ENCODE results near the gene GPR55. TPM values are rescaled to one million over a fixed set of nuclear protein-coding genes. Genes with fewer than 3 reads are reported as not detected.

The GPR55 gene
- total RNA-seq, 1 experiment from 2014 or later, result not detected

DNA sequence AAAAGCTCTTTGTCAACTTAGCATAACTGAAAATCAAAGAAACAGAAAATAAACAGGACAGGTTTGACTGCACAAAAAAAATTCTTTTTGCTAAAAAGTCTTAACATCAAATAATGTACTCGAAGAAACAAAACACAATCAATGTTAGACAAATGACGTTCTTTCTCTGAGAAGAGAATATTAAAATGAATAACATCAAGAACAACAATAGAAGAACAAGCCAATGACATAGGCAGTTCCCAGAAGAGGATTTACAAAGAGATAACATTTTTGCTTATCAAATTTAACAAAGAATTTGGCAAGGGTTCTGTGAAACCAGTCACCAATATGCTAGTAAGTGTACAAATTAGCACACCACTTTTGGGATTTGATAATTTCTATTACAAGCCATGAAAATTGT, 5.8 kb downstream of the GPR55 start:
- no peak for DNase-seq (ENCODE audit: low spot score)

DNA sequence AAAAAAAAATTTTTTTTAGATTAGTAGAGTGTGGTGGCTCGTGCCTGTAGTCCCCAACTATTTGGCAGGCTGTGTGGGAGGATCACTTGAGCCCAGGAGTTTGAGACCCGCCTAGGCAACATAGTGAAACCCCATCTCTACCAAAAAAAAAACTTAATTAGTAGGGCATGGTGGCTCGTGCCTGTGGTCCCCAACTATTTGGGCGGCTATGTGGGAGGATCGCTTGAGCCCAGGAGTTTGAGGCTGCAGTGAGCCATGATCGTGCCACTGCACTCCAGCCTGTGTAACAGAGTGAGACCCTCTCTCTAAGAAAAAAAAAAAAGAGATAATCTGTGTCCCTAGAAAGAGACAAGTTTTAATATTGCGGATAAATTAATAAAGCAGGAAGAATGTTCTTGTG, 8.8 kb downstream of the GPR55 start:
- no peak for DNase-seq (ENCODE audit: low spot score)

DNA sequence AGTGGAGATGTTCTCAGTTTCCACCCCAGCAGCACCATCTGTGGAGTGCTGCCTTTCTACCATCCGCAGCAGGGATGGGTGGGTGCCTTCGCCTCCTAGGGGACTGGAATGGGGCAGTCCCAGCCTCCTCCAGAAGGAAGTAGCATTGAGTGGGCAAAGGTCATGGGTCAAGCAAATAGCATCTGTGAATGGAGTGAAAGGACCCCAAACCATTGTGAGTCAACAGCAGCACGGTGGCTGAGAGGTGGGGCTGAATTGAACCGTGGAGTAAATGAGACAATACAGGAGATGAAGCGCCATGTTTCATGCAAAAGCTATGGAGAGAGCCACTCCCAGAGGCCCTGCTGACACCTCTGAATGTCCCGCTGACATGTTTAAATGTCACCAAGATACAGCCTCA, 9.7 kb downstream of the GPR55 start:
- DNase-seq (ENCODE audit: low spot score), result no peak

DNA sequence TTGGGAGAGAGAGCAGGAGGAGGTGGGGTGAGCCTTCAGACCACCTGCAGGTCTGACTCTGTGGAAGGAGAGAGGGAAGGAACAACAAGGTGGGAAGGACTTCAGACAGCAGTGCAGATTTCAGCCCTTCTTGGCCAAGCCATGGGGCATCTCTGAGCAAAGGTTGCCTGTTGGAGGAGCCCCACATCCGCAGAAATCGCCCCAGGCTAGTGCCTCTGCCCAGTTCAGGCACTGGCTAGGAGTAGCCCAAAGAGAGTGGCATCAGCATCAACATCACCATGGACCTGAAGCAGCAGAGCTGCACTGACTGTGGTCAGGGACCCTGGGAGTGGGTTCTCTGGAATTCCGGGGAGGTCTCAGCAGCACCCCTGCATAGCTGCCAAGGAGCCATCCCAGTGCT, 10.2 kb downstream of the GPR55 start:
- no peak for DNase-seq (ENCODE audit: low spot score)

DNA sequence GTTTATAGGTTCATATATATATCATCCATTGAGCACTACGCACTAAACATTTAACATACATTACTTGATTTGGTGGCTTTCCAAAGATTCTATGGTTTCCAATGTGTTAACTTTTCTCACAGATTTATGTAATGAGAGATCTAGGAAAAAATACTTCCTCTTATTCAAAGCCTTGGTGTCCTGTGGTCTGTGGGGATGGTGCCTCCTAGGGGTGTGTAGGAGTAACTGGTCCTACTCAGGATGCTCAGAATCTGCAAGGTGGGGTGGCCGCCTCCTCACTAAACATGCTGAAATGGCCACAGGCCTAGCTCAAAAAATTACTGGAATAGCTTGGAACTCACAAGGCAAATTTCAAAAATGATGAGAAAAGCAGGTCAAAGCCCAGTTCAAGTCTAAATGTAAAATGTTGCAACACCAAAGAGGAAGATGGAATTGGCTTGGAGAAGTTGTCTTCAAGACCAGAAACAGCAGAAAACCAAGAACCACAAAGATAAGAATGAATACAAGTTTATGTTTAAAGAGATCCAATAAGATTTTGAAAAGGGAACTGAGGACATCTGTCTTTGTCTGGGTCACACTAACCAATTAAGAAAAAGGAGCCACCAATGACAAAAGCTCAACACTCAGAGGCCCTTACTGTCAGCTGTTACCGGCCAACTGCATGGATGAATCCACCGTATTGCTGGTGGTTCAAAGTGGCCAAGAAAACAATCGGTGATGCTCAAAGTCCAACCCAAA, 11.5 kb downstream of the GPR55 start:
- no peak for DNase-seq (ENCODE audit: low spot score)

DNA sequence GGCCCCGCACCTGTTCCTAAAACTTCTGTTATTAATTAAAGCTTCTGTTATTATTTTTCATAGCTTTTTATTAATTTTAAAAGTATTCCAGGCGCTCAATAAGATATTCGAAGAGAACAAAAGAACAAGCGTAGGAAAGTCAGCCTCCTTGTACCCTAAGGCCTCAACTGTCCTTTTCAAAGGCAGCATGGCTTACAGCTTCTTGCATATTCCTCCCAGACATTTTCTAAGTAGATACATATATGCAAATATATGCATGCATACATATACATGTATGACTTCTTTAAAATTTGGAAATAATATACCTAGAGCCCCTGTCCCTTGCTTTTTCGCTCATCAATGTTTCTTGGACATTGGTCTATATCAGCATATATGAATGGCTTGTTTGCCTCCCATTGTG, 12.3 kb downstream of the GPR55 start:
- no peak for DNase-seq (ENCODE audit: low spot score)

DNA sequence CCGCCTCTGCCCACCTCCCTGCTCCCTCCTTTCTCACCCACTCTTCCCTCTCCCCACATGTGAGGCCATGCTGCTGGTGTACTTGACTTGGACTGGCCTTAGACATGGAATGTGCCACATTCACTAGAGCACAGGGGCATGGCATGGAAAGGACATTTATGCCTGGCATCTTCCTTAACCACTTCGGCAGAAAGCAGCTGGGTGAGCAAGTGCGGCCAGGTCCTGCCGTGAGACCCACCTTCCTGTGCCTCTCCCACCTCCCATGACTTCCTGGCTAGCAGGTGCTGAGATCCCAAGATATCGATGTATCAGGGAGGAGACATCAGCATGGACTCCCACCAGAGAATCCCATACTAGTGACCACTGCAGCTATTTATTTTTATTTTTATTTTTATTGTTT, 13.0 kb downstream of the GPR55 start:
- DNase-seq (ENCODE audit: low spot score), result no peak

DNA sequence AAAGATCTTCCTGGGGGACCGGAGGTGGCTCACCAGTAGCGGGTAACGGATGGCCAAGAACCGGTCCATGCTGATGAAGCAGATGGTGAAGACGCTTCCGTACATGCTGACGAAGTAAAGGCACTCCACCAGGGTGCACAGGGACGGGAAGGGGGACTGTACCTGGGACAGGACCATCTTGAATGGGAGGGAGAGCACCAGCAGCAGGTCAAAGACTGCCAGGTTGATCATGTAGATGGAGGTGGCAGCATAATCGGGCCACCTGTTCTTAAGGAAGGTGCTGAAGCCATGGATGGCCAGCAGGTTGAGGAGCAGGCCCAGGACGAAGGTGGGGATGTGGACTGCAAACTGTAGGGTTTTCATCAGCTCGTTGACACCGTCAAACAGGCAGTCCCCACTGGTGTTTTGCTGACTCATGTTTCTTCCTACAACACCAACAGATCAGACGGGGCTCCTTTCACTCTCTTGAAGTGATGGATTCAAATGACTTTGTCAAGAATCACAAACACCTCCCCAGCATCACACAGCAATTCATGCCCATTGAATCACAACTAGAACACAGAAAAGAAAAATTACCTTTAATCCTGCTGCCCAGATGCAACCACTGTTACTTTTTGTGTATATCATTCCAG, 14.4 kb downstream of the GPR55 start:
- DNase-seq (ENCODE audit: low spot score), result no peak

DNA sequence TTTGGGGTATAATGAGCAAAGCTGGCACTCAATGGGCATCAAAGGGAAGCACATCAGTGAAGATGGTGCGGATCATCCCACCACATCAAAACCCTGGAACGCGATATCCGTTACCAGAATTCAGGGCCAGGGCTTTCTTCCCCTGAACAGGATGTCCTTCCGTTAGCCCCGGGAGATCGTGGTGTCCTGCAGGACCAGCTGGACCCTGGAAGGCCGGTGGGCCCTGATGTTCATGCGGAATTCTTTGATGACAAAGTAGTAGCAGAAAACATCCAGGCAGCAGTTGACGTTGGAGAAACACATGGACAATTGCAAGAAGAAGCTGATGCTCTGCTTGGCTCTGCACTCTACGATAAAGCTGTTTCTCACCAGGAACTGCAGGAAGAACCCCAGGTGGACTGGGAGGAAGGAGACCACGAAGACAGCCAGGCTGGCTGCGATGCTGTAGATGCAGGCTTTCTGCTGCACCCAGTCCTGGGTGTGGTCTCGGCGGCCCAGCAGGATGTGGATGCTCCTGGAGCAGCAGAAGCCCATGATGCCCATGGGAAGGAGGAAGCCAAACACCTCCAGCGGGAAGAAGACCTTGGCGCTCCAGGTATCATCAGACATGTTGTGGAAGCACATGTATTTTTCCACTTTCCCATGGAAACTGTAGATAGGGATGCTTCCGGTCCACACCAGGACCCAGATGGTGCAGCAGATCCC, 15.0 kb downstream of the GPR55 start:
- DNase-seq (ENCODE audit: low spot score), result no peak

DNA sequence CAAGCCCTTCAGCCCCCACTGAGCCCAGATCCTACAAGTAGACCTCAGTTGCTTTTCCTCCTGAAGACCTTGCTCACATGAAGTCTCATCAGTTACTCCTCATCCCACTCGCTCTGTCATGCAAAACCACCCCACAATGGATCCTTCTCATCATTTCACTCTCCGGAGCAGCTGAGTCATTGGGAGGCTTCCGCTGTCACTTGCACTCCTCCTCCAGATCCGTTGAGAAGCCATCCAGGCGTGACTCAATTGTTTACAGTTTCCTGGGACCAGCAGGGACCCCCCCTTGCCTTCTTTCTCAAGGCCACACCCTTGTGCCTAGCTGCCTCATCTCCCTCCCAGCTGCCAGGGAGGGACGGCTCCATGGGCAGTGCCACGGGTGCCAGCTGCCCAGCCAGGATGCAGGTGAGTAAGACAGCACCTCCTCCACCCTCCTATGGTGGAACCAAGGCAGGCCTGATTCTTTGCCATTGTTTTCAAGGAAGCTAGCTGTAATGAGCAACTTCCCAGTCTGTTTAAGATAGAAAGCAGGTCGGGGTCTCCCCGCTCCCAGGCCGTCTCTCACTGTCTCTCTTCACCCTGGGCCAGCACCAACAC, 16.3 kb downstream of the GPR55 start:
- DNase-seq (ENCODE audit: low spot score), result no peak

DNA sequence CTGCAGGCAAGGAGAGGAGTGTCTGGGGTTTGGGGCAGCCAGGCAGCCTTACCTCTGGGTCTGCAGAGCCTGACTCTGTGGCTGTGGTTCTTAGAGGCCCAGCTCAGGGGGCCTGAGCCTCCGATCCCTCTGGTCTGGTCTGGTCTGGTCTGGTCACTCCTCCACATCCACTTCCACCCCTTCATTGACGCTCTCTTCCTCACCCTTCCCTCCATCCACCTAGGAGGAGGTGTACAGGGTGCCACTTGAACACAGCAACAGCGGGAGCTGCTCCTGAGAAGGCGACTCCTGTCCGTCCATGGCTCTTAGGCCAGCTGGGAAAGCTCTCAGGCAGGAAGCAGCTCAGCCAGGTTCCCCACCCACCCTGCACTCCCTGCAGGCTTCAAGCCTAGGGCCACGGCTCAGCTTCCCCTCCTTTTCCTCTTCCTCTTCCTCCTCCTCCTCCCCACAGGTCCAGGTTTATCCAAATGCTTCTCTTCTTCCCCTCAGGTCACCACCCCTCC, 16.9 kb downstream of the GPR55 start:
- DNase-seq (ENCODE audit: low spot score), result no peak

DNA sequence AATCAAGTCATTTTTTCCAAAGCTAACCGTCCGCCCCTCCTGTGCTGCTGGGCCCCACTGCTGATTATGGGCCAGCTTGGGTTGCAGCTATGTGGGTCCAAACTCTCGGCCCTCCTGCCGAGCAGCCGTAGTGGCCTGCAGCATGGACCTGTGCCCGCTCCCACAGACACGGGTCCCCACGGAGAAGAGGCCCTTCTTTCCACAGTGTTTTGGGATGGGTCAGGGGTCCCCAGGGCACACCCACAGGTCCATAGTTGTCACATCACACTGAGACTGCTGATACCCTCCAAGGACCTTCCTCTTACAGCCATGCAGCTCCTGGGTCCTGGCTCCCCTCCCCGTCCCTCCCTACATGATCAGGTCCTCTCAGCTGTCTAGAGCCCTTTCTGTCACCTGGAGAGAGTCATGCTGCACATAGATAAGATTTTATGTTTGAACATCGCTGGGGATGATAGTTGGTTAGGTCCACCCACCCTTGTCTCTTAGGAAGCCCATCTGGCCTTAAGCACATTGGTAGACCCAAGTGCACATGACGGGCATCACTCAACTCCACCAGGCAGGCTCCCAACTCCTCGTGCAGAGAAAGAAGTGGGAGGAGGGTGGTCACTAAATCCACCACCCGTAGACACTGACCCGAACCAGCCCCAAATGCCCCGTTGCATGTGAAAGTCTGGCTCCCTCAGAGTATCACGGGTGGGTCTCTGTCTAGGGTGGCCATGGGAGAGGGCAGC, 17.5 kb downstream of the GPR55 start:
- no peak for DNase-seq (ENCODE audit: low spot score)

DNA sequence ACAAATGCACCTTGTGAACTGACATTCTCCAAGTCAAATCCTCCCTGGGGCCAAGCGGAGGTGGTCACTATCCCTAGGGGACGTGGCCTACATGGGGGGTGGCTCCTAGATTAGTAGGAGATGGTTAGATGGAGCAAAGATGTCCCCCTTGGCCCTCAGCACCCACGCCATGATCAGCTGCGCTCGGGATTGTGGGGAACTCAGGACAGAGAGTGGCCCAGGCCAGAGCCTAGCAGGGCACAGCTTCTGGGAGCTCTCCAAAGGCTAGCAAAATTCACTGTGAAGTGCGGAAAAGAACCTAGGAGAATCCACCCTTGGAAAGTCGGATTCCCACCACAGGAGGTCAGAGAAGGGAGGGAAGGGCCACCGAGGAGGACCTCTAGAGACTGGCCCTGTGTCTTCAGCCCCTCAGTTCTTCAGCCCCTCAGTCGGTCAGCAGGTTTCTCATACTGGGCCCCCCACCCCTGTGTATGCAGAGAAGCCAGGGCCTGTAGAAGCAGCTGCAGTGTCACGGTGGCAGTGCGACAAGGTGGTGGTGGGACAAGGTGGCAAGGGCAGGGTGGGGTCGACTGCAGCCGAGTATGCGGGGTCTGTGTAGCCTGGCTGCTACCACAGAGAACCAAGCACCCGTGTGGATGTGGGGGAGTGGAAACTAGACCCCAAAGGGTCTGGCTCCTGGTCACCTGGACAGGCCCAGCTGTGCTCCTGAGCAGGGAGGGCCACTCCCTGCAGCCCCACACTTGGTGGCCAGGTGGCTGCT, 18.4 kb downstream of the GPR55 start:
- no peak for DNase-seq (ENCODE audit: low spot score)

DNA sequence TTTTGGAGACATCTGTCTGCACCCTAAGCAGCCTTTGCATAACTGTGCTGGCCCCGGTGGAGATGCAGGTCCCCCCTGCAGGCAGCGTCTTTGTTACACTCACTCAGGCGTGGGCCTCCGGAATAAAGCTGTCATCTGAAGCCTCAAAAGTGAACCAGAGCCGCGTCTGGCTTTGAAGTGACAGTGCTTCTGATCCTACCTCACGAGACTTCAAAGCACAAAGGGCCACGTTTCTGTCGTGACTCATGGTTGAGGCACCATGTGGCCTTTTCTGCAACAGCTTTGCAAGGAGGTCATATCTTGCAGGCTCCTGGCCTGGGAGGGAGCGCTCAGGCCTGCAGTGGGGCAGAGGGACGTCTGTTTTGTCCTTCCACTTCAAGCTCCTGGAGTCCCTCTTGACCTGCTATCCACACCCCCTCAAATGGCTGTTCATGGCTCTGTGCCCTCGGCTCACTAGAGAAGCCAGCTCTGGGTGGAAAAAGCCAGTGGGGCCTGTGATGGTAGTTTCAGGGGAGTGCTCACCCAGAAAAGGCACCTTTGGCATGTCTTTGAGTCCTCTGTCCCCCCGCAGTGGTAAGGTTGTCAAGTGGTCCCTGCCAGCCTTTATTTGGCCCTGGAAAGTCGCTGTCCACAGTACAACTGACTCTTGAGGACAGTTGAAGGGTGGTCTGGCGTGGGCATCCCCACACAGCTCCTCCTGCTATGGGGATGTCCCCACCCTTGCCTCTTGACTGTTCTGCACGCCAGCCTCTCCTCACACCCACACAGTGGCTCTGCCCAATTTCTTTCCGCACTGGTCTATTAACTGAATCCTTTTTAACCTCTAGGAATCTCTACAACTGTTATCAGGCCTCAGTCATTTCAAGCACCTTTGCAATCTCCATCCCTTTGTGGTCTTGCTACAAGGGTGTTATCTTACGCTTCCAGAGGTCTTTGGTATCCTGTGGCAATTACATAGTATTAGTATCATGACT, 19.3 kb downstream of the GPR55 start:
- DNase-seq (ENCODE audit: low spot score), result no peak

DNA sequence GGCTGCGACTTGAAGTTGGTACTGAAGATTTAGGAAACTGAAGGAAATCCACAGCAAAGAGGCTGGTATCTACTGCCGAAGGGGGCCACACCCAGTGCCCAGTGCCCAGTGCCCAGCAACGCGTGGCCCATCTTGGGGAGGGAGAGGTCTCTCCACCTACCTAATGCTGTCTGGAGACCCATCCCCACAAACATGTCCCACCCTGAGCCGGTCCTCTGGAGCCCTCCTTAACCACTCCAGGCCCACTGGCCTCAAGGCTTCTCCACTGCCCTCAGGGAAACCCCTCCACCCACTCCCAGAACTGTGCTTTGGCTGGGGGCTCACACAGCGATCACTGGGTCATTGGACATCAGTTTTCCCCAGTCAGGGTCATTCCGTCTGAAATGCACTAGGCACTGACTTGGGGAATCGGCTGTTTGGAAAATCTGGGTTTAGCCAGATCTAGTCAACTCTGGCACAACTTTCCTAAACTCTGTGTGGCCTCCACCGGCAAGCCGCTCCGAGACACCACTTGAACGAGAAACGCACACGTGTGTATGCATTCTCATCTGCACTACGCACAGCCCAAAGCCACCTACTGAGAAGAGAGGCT, 20.1 kb downstream of the GPR55 start:
- DNase-seq (ENCODE audit: low spot score), result no peak

DNA sequence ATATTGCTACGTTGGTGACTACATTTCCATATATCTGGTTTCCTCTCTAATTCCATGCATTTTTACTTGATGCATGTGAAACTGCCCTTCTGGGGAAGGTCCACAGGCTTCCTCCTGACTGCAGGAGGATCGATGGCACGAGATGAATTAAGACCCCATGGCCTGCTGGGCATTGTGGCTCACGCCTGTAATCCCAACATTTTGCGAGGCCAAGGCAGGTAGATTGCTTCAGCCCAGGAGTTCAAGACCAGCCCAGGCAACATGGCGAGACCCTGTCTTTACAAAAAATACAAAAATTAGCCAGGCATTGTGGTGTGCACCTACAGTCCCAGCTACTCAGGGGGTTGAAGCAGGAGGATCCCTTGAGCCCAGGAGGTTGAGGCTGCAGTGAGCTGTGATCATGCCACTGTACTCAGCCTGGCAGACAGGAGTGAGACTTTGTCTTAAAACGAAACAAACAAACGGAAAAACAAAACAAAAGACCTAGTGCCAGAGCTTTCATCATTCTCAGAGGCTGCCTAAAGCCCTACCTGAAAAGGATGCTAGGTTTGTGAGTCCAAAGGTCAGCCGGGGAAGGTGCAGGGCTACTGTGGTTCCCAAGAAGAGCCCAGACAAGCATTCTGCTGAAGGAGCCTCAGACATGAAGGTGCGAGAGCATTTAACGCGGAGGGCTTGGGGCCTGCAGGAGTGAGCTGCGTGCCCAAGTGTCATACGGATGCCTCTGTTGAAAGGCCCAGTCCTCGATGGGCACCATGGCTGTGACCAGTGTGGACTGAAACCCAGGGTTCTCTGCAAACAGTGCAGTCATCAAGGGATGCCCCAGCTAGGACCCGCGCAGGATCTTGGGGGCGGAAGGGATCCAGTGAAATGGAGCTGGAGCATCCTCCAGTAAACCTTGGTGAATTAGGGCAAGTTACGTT, 21.6 kb downstream of the GPR55 start:
- no peak for DNase-seq (ENCODE audit: low spot score)

DNA sequence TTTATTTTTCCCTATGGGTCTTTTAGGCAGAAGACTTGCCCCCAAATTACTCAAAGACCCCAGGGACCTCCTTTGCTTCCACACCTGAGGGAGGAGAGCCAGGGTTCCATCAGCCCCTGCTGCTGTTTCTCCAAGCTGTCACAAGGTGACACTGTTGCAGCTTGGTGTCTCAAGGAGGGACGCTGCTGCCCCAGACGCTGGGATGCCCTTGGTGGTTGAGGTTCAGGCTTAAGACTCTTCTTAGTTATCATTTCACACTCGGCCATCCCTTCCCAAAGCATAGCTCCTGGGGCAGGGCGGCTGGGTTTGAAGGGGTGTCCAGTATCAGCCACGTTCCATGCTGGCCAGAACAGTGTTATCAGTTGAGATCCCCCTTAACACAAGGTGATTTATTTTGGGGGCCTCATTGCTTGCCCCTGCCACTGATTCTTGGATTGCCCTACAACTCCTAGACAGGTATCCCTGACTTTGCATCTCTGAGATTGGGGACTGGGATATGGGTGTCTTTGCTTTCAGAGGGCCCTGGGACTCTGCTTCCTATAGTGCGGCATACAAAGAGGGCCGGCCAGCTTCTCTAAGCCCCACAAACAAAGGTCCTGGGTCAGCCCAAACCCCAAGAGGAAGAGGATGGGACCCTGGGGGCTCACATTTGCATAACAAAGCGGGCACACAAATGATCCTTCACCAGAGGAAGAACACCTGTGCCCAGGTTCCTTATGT, 22.7 kb downstream of the GPR55 start:
- peak; percentile 58 for DNase-seq (ENCODE audit: low spot score)

Data from HT-29 (cell line).